IMR-90 (cell line): ENCODE data around the gene ZSWIM5. TPM values are rescaled to one million over a fixed set of nuclear protein-coding genes. Genes with fewer than 3 reads are reported as not detected.

Experiments used
- ATAC-seq: fragments of 200-7000 bp; cut with Tn5 transposase; 2 replicates; pipeline ENCODE4 v1.9.1; 2020; ENCODE audit warnings: low read depth, mild to moderate bottlenecking, moderate library complexity
- BruUV-seq: library from RNA; stranded (reverse); fragments of 400-500 nt; replicated peaks from 2 replicates; lab custom pipeline; 2021; lab: Mats Ljungman, UMichigan
- CTCF ChIA-PET: fragments of 300-600 bp; formaldehyde crosslinking; extraction: SDS; loops from one replicate; lab custom pipeline; 2021; ENCODE audit warnings: antibody characterized with exemption; lab: Yijun Ruan, JAX
- POLR2A ChIA-PET: fragments of 300-600 bp; sonication (Branson Sonifier 250); formaldehyde crosslinking; loops from one replicate; lab custom pipeline; 2022; ENCODE audit warnings: antibody characterized with exemption; ENCODE audit not compliant: unreplicated experiment; lab: Charles Lee
- DNase-seq: peaks from one replicate; pipeline ENCODE4 v3.0.0; 2013
- H2AFZ ChIP-seq: replicated peaks from 2 replicates; pipeline ENCODE3; 2013; ENCODE audit warnings: low read length, mild to moderate bottlenecking; ENCODE audit not compliant: poor library complexity
- H2AK5ac ChIP-seq: 2 replicates; pipeline ENCODE4 v1.6.1; 2013; ENCODE audit warnings: low read depth, low read length, inconsistent platforms
- H2AK9ac ChIP-seq: replicated peaks from 2 replicates; pipeline ENCODE3; 2013; ENCODE audit warnings: mild to moderate bottlenecking, low read depth, low read length, moderate library complexity; ENCODE audit not compliant: poor library complexity
- H2BK120ac ChIP-seq: 2 replicates; pipeline ENCODE4 v1.6.1; 2013; ENCODE audit warnings: low read depth, low read length, inconsistent platforms
- H2BK15ac ChIP-seq: 3 replicates; pipeline ENCODE4 v1.6.1; 2013; ENCODE audit warnings: low read depth, low read length, inconsistent platforms
- H2BK20ac ChIP-seq: 2 replicates; pipeline ENCODE4 v1.6.1; 2013; ENCODE audit warnings: low read depth, mild to moderate bottlenecking, inconsistent platforms, low read length, moderate library complexity
- H2BK5ac ChIP-seq: 2 replicates; pipeline ENCODE4 v1.6.1; 2013; ENCODE audit warnings: mild to moderate bottlenecking, low read depth, low read length, inconsistent platforms; ENCODE audit not compliant: poor library complexity, severe bottlenecking
- H3K14ac ChIP-seq: replicated peaks from 2 replicates; pipeline ENCODE4 v1.6.1; 2013; ENCODE audit warnings: low read depth, low read length, inconsistent platforms
- H3K18ac ChIP-seq: 2 replicates; pipeline ENCODE4 v1.6.1; 2013; ENCODE audit warnings: low read depth, low read length, control low read depth
- H3K23ac ChIP-seq: 2 replicates; pipeline ENCODE4 v1.6.1; 2013; ENCODE audit warnings: low read depth, low read length, inconsistent platforms
- H3K27ac ChIP-seq: 2 replicates; pipeline ENCODE4 v1.5.1; 2013; ENCODE audit warnings: mild to moderate bottlenecking, control low read depth, low read length; ENCODE audit not compliant: insufficient read depth
- H3K27me3 ChIP-seq: 2 replicates; pipeline ENCODE4 v1.6.1; 2013; ENCODE audit warnings: low read length; ENCODE audit not compliant: control insufficient read depth, insufficient read depth
- H3K36me3 ChIP-seq: 2 replicates; pipeline ENCODE4 v1.6.1; 2013; ENCODE audit warnings: low read length, mixed read lengths; ENCODE audit not compliant: control insufficient read depth, insufficient read depth
- H3K4ac ChIP-seq: 2 replicates; pipeline ENCODE4 v1.6.1; 2013; ENCODE audit warnings: low read depth, low read length, inconsistent platforms
- H3K4me1 ChIP-seq: 2 replicates; pipeline ENCODE4 v1.6.1; 2013; ENCODE audit warnings: low read length, mixed read lengths; ENCODE audit not compliant: control insufficient read depth, insufficient read depth
- H3K4me2 ChIP-seq: 2 replicates; pipeline ENCODE4 v1.6.1; 2013; ENCODE audit warnings: low read depth, mild to moderate bottlenecking, control low read depth, low read length, moderate library complexity
- H3K4me3 ChIP-seq: 2 replicates; pipeline ENCODE4 v1.5.1; 2013; ENCODE audit warnings: low read depth, mild to moderate bottlenecking, control low read depth, low read length, moderate library complexity; ENCODE audit not compliant: insufficient read depth
- H3K56ac ChIP-seq: 2 replicates; pipeline ENCODE4 v1.6.1; 2013; ENCODE audit warnings: low read length, inconsistent platforms; ENCODE audit not compliant: insufficient read depth; ENCODE audit errors: extremely low read depth
- H3K79me1 ChIP-seq, 2 experiments: 2 replicates each; pipeline ENCODE4 v1.6.1; 2013; ENCODE audit warnings: low read length in 2 of 2, inconsistent platforms in 1 of 2, low read depth in 1 of 2
- H3K9ac ChIP-seq: 2 replicates; pipeline ENCODE4 v1.6.1; 2013; ENCODE audit warnings: low read depth, low read length, control low read depth
- H3K9me1 ChIP-seq: 2 replicates; pipeline ENCODE4 v1.6.1; 2013; ENCODE audit warnings: low read length, inconsistent platforms; ENCODE audit not compliant: insufficient read depth
- H3K9me3 ChIP-seq: 2 replicates; pipeline ENCODE4 v1.6.1; 2013; ENCODE audit warnings: low read length; ENCODE audit not compliant: control insufficient read depth, insufficient read depth
- H4K20me1 ChIP-seq: 2 replicates; pipeline ENCODE4 v1.6.1; 2013; ENCODE audit warnings: low read length, inconsistent platforms; ENCODE audit not compliant: insufficient read depth
- H4K5ac ChIP-seq: 2 replicates; pipeline ENCODE4 v1.6.1; 2013; ENCODE audit warnings: mild to moderate bottlenecking, low read depth, low read length, control low read depth
- H4K8ac ChIP-seq, 2 experiments: 2 replicates each; pipeline ENCODE4 v1.6.1; 2013; ENCODE audit warnings: low read depth in 2 of 2, low read length in 2 of 2, control low read depth in 1 of 2, inconsistent platforms in 1 of 2
- H4K91ac ChIP-seq: 2 replicates; pipeline ENCODE4 v1.6.1; 2013; ENCODE audit warnings: low read depth, low read length, inconsistent platforms; ENCODE audit not compliant: insufficient read depth
- ELK1 ChIP-seq: fragments of 150-350 bp; IDR thresholded peaks from 2 replicates; pipeline ENCODE4 v1.6.1; 2016; ENCODE audit warnings: low read depth, mild to moderate bottlenecking, low read length, moderate library complexity, borderline replicate concordance
- FOS ChIP-seq: fragments of 150-350 bp; IDR thresholded peaks from 2 replicates; pipeline ENCODE4 v1.6.1; 2016; ENCODE audit warnings: low read depth, low read length
- MAFK ChIP-seq: IDR thresholded peaks from 2 replicates; pipeline ENCODE4 v1.6.1; 2012; ENCODE audit warnings: low read depth, low read length, improper control_type of control experiment
- MXI1 ChIP-seq: IDR thresholded peaks from 2 replicates; pipeline ENCODE4 v1.6.1; 2012; ENCODE audit warnings: low read depth, mild to moderate bottlenecking, low read length, moderate library complexity, borderline replicate concordance
- POLR2A ChIP-seq: IDR thresholded peaks from 2 replicates; pipeline ENCODE4 v1.6.1; 2012; ENCODE audit warnings: mild to moderate bottlenecking, low read depth, low read length
- RAD21 ChIP-seq: IDR thresholded peaks from 2 replicates; pipeline ENCODE4 v1.6.1; 2012; ENCODE audit warnings: low read length, improper control_type of control experiment
- RFX5 ChIP-seq: IDR thresholded peaks from 2 replicates; pipeline ENCODE4 v1.8.0; 2012; ENCODE audit warnings: low read depth, mild to moderate bottlenecking, low read length, moderate library complexity
- USF2 ChIP-seq: fragments of 150-350 bp; IDR thresholded peaks from 2 replicates; pipeline ENCODE4 v1.6.1; 2017; ENCODE audit warnings: mild to moderate bottlenecking, antibody characterized with exemption, low read length, low read depth
- dilution Hi-C: fragments of 300-500 bp; cut with HindIII; formaldehyde crosslinking; loops from one replicate; pipeline ENCODE4 v1.14.3; 2018; ENCODE audit warnings: low sequenced_read_pairs; ENCODE audit not compliant: unreplicated experiment
- in situ Hi-C: fragments of 300-500 bp; cut with MboI; formaldehyde crosslinking; loops from 3 replicates; pipeline ENCODE4 v1.14.3; 2019; ENCODE audit warnings: low sequenced_read_pairs, inconsistent platforms, mixed read lengths
- intact Hi-C: fragments of 100-400 bp; cut with micrococcal nuclease; formaldehyde crosslinking; loops from 2 replicates; pipeline ENCODE4 v1.10.0; 2022
- polyA plus RNA-seq, 3 experiments: library from polyadenylated mRNA; depleted of rRNA; stranded (reverse); fragments of >200 nt; gene quantifications; 2 replicates each; pipeline ENCODE4 v1.2.3, GENCODE V29; 2012; ENCODE audit warnings: low replicate concordance in 1 of 3
- total RNA-seq: library from RNA; depleted of rRNA; stranded (reverse); fragments of >200 nt; gene quantifications from 2 replicates; pipeline ENCODE4 v1.2.3, GENCODE V29; 2012
- TF ChIP-seq, protein P1 (sequence below): conservative IDR thresholded peaks from 2 replicates; pipeline ENCODE4 v1.5.1; 2012; ENCODE audit warnings: mild to moderate bottlenecking, low read depth, low read length, improper control_type of control experiment

ZSWIM5 gene
- total and polyA plus RNA-seq, 2 of the 4 experiments (the other 2 are of a cell fraction): under 0.01 to 0.03 TPM

DNA sequence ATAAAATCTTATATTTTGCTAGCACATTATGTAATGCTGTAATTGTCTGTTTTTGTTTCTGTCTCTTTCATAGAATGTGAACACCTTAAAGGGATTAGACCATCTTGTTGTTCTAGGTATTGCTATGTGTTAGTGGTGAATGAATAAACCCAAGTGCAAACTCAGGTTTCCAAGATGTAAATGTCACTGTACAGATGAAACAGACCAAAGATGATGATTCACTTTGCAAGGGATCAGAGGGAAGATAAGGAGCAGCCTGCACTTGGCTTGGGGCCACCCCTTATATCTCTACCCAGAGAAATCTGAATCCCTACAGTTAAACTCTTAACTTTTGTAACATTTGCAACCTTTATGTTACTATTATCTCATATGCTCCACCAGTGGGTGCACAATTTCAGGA is 168.9 kb downstream of the ZSWIM5 start:
- DNase-seq (peak; percentile 29), ATAC-seq (no peak)
- no peak overlapping the region for H2BK15ac ChIP-seq
- no peak overlapping the region for H2AK9ac ChIP-seq
- TF ChIP-seq MXI1 (no peak), ELK1 (no peak), RFX5 (no peak), FOS (no peak), MAFK (no peak), POLR2A (no peak), USF2 (no peak), RAD21 (no peak)
- TF ChIP-seq, protein P1, sequence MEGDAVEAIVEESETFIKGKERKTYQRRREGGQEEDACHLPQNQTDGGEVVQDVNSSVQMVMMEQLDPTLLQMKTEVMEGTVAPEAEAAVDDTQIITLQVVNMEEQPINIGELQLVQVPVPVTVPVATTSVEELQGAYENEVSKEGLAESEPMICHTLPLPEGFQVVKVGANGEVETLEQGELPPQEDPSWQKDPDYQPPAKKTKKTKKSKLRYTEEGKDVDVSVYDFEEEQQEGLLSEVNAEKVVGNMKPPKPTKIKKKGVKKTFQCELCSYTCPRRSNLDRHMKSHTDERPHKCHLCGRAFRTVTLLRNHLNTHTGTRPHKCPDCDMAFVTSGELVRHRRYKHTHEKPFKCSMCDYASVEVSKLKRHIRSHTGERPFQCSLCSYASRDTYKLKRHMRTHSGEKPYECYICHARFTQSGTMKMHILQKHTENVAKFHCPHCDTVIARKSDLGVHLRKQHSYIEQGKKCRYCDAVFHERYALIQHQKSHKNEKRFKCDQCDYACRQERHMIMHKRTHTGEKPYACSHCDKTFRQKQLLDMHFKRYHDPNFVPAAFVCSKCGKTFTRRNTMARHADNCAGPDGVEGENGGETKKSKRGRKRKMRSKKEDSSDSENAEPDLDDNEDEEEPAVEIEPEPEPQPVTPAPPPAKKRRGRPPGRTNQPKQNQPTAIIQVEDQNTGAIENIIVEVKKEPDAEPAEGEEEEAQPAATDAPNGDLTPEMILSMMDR: no peak
- no peak overlapping the region for H3K27ac ChIP-seq
- in situ Hi-C loops (no loop called here), dilution Hi-C loops (no loop called here), intact Hi-C loops (loop anchor here (5.0 kb wide), 1 partner anchor 255 kb away; no protein-coding TSS in a partner anchor)
- H3K18ac ChIP-seq: no peak overlapping the region
- H3K4me3 ChIP-seq: no peak overlapping the region
- no peak overlapping the region for H4K5ac ChIP-seq
- no peak overlapping the region for H3K56ac ChIP-seq
- H3K9me1 ChIP-seq: no peaks in the 10 kb centered on the region; the same call in 1 of the 2 replicates
- no peak overlapping the region for H3K4me2 ChIP-seq
- no peak overlapping the region for H3K9ac ChIP-seq
- no peak overlapping the region for H3K14ac ChIP-seq
- no TSS peak for BruUV-seq
- no peaks in the 10 kb centered on the region for H3K9me3 ChIP-seq
- no peak overlapping the region for H3K23ac ChIP-seq
- no peak overlapping the region for H2BK5ac ChIP-seq
- no peak overlapping the region for H4K91ac ChIP-seq
- no peak overlapping the region for H2AFZ ChIP-seq
- H3K79me1 ChIP-seq: no peaks in the 10 kb centered on the region
- ChIA-PET POLR2A (no interaction called here), CTCF (no interaction called here)
- H3K27me3 ChIP-seq: peaks cover 5% of the 10 kb centered on the region; the same call in 1 of the 2 replicates
- H3K4ac ChIP-seq: no peak overlapping the region
- no peak overlapping the region for H2BK20ac ChIP-seq
- H4K8ac ChIP-seq: no peak overlapping the region
- no peaks in the 10 kb centered on the region for H3K4me1 ChIP-seq
- no peak overlapping the region for H2AK5ac ChIP-seq
- no peak overlapping the region for H2BK120ac ChIP-seq
- H4K20me1 ChIP-seq: no peaks in the 10 kb centered on the region
- no peaks in the 10 kb centered on the region for H3K36me3 ChIP-seq
